ENCODE data around the gene CHERP.

The CHERP gene

DNA sequence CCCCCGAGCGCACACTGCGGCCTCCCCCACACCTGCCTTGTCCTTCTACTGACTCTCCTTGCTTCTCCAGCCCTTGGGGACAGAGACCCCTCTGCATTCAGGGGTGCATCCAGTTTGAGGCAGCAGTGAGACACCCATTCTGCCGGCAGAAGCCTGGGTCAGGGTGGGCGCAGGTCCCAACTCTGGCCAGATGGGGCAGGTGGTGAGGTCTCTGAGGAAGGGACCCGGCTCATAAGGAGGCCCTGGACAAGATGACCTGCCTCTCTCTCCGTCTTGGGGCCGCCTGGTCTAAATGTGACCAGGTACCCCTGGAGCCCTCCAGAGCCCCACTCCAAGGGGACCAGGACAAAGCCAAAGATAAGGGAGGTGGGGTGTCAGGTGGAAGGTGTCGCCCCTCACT lies 6.1 kb downstream of the CHERP start:
- H3K4me3 ChIP-seq (ENCODE audit: low read depth in 1 of 2, low read length in 2 of 2) = no peak overlapping the region
- peaks cover 20 to 72% of the 10 kb centered on the region in 2 donors for H3K36me3 ChIP-seq (ENCODE audit: control insufficient read depth in 1 of 2, insufficient read depth in 2 of 2, low read length in 2 of 2)
- H3K27ac ChIP-seq (ENCODE audit: low read length) = no peak overlapping the region
- peaks cover 4 to 31% of the 10 kb centered on the region in 2 donors for H3K4me1 ChIP-seq (ENCODE audit: control insufficient read depth in 1 of 2, insufficient read depth in 2 of 2, low read length in 2 of 2)
- H3K9me3 ChIP-seq (ENCODE audit: control insufficient read depth in 1 of 2, low read length in 2 of 2) = no peaks in the 10 kb centered on the region
- no peaks in the 10 kb centered on the region for H3K27me3 ChIP-seq (ENCODE audit: low read depth, low read length)

DNA sequence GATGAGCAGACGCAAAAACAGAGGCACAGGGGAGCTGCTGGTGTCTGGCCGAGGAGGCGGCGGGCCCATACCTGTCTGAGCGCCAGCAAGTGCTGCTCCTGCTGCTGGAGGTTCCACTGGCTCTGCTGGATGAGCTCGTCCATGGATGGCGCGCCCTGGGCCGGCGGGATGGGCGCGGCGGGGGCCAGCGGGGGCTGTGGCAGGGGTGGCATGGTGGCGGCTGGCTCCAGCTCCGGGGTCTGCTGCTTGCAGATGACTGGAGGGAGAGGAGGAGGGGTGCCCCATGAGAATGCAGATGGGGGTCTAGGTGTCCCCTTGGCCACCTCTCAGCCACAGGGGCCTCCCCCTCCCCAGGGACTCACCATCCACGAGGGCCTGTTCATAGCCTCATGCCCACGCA lies 6.9 kb downstream of the CHERP start:
- peaks cover 0 to 23% of the 10 kb centered on the region in 2 donors for H3K4me1 ChIP-seq (ENCODE audit: control insufficient read depth in 1 of 2, insufficient read depth in 2 of 2, low read length in 2 of 2)
- peaks cover 23 to 80% of the 10 kb centered on the region in 2 donors for H3K36me3 ChIP-seq (ENCODE audit: control insufficient read depth in 1 of 2, insufficient read depth in 2 of 2, low read length in 2 of 2)

DNA sequence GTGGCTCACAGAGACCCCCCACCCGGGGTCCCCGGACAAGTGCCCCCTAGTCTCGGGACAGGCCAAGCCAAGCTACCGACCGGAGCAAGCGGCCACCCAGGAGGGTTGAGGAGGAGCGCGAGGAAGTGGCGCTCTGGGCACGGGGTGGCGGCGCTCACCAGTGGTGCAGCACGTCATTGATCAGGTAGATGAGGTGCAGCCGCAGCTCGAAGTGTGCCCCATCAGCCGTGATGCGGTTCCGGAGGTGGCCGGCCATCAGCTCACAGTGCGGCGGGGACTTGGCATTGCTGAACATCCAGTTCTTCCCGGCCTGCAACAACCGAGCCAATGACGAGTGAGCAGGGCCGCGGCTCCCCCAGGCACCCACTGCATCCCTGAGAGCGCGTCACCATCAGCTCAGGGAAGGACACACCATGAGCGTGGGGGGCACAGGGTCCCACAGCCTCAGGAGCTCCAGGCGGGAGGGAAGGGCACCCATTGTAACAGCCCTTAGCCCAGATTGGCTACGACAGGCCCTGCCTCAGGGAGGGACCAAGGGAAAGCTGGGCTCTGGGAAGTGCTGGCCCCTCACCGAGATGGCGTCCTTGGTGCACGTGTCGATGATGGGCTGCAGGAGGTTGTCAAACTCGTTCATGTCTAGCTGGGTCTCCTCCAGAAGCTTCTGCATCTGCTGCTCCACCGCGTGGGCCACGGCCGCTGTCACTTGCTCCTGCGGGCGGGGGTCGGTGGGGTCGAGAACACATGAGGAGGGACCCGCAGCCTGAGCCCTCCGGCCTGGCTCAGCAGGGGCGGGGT lies 9.6 kb downstream of the CHERP start:
- peaks cover 39 to 95% of the 10 kb centered on the region in 2 donors for H3K36me3 ChIP-seq (ENCODE audit: control insufficient read depth in 1 of 2, insufficient read depth in 2 of 2, low read length in 2 of 2)
- no peaks in the 10 kb centered on the region for H3K9me3 ChIP-seq (ENCODE audit: control insufficient read depth in 1 of 2, low read length in 2 of 2)
- peaks cover 0 to 5% of the 10 kb centered on the region in 2 donors for H3K4me1 ChIP-seq (ENCODE audit: control insufficient read depth in 1 of 2, insufficient read depth in 2 of 2, low read length in 2 of 2)
- no peak overlapping the region for H3K27ac ChIP-seq (ENCODE audit: low read length)
- no peak overlapping the region for H3K4me3 ChIP-seq (ENCODE audit: low read depth in 1 of 2, low read length in 2 of 2)
- H3K27me3 ChIP-seq (ENCODE audit: low read depth, low read length) = no peaks in the 10 kb centered on the region

More for the DNA sequence above, 6.9 kb downstream of the CHERP start:
- H3K9me3 ChIP-seq (ENCODE audit: control insufficient read depth in 1 of 2, low read length in 2 of 2) = no peaks in the 10 kb centered on the region
- H3K27me3 ChIP-seq (ENCODE audit: low read depth, low read length) = no peaks in the 10 kb centered on the region
- no peak overlapping the region for H3K4me3 ChIP-seq (ENCODE audit: low read depth in 1 of 2, low read length in 2 of 2)
- no peak overlapping the region for H3K27ac ChIP-seq (ENCODE audit: low read length)

DNA sequence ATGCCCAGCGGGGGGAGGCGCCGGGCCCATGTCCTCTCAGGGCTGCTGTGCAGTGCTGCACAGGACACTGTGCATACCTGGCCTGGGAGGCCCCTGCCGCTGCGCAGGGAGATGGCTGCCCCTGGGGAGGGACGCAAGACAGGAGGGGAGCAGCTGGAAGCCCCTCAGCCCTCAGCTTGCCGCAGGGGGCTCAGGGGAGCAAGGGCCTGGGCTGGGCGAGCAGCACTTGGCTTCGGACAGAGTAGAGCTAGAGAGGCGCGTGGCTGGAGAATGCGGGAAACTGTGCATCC lies 10.9 kb downstream of the CHERP start:
- Histone ChIP-seq H3K27ac (ENCODE audit: low read length) (no peak overlapping the region), H3K4me3 (ENCODE audit: low read depth in 1 of 2, low read length in 2 of 2) (no peak overlapping the region), H3K9me3 (ENCODE audit: control insufficient read depth in 1 of 2, low read length in 2 of 2) (no peaks in the 10 kb centered on the region), H3K27me3 (ENCODE audit: low read depth, low read length) (no peaks in the 10 kb centered on the region), H3K36me3 (ENCODE audit: control insufficient read depth in 1 of 2, insufficient read depth in 2 of 2, low read length in 2 of 2) (peaks cover 41 to 97% of the 10 kb centered on the region in 2 donors), H3K4me1 (ENCODE audit: control insufficient read depth in 1 of 2, insufficient read depth in 2 of 2, low read length in 2 of 2) (no peaks in the 10 kb centered on the region)

DNA sequence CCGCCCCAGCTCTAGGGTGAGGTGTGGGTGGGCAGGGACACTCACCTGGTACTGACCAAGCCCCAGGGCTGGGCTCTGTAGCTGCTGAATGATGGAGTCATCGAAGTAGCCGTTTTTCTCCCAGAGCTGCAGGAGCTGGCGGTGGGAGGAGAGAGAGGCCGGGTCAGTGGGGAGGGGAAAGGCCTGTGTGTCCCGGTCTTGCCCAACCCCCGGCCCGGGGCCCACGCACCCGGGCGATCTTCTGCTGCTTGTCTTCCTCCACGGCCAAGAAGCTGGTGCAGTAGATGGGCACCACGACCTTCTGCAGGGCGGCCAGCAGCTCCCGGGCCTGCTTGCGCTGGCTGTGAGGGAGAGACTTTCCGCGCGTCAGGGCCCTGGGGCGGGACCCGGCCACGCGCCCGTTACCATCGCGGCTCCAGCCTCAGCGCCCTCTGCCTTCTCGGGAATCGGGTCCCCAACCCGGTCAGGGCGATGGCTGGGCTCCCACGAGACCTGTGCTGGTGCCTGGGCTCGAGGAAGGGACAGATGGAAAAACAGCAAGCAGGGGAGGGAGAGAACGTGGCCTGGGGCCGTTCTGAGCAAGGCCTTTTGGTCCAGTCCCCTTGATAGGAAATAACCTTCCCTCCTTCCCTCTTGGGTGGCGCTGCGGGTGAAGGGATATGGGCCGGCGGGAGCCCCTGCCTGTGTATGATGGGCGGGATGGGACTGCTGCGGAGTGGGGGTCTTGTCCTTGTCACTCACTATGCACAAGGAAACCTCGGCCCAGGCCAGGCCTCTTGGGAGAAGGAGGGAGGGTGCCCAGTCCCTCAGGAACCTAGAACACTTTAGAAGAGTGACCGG lies 11.5 kb downstream of the CHERP start:
- H3K4me3 ChIP-seq (ENCODE audit: low read depth in 1 of 2, low read length in 2 of 2) = no peak overlapping the region
- no peaks in the 10 kb centered on the region for H3K9me3 ChIP-seq (ENCODE audit: control insufficient read depth in 1 of 2, low read length in 2 of 2)
- no peaks in the 10 kb centered on the region for H3K4me1 ChIP-seq (ENCODE audit: control insufficient read depth in 1 of 2, insufficient read depth in 2 of 2, low read length in 2 of 2)
- H3K36me3 ChIP-seq (ENCODE audit: control insufficient read depth in 1 of 2, insufficient read depth in 2 of 2, low read length in 2 of 2) = peaks cover 44 to 98% of the 10 kb centered on the region in 2 donors
- no peak overlapping the region for H3K27ac ChIP-seq (ENCODE audit: low read length)
- H3K27me3 ChIP-seq (ENCODE audit: low read depth, low read length) = no peaks in the 10 kb centered on the region

DNA sequence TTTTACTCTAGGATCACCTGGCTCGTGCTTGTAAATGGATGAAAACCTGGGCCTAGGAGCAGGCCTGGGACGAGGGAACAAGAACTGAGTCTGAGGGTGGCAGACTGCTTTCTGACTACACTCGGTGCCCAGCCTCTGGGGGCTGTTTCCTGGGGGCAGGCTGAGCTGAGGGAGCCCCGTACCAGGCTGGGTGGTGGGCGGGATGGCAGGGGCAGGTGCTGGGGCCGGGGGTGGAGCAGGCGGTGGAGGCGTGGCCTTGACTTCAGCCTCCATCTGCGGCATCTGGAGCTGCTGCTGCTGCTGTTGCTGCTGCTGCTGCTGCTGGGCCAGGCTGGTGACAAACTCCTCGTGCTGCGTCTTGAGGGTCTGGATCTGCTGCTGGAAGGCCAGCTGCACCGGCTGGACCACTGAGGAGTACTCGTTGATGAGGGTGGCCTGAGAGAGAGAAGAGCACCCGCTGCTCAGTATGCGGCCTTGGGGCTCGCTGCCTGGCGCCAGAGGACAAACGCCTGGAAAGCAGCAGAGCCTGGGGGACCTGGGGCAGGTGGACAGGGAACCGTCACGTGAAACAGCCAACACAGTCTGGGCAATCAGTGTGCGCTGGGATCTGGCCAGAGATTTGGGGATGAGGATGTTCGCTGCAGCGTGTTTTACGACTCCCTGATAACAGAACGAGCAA lies 12.6 kb downstream of the CHERP start:
- Histone ChIP-seq H3K9me3 (ENCODE audit: control insufficient read depth in 1 of 2, low read length in 2 of 2) (no peaks in the 10 kb centered on the region), H3K4me1 (ENCODE audit: control insufficient read depth in 1 of 2, insufficient read depth in 2 of 2, low read length in 2 of 2) (no peaks in the 10 kb centered on the region), H3K36me3 (ENCODE audit: control insufficient read depth in 1 of 2, insufficient read depth in 2 of 2, low read length in 2 of 2) (peaks cover 44 to 98% of the 10 kb centered on the region in 2 donors), H3K27me3 (ENCODE audit: low read depth, low read length) (no peaks in the 10 kb centered on the region), H3K27ac (ENCODE audit: low read length) (no peak overlapping the region), H3K4me3 (ENCODE audit: low read depth in 1 of 2, low read length in 2 of 2) (no peak overlapping the region)

DNA sequence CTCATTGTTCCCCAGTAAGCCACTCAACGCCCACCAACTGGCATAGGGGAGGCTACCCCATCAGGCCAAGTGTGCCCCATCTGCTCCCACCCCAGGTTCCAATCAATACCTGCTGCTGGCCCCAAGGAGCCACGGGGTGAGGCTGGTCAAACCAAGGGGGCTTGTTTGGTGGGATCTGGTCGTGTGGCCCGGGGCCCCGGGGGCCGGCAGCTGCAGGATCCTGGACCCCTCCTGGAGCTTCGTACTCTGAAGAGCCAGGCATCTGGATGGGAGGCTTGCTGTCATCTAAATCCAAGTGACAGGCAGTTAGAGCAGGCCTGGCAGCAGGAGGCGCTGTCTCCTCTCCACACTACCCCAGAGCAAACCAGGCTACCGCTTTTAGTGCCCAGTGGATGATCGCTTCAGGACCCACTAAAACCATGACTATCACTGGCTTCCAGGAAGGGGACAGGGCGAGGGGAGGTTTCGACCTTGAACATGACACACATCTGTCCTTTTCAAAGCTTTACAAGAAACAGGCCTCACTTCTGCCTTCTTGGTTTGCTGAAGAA lies 14.2 kb downstream of the CHERP start:
- H3K36me3 ChIP-seq (ENCODE audit: control insufficient read depth in 1 of 2, insufficient read depth in 2 of 2, low read length in 2 of 2) = peaks cover 43 to 93% of the 10 kb centered on the region in 2 donors
- no peak overlapping the region for H3K27ac ChIP-seq (ENCODE audit: low read length)
- no peaks in the 10 kb centered on the region for H3K9me3 ChIP-seq (ENCODE audit: control insufficient read depth in 1 of 2, low read length in 2 of 2)
- H3K27me3 ChIP-seq (ENCODE audit: low read depth, low read length) = no peaks in the 10 kb centered on the region
- no peaks in the 10 kb centered on the region for H3K4me1 ChIP-seq (ENCODE audit: control insufficient read depth in 1 of 2, insufficient read depth in 2 of 2, low read length in 2 of 2)
- no peak overlapping the region for H3K4me3 ChIP-seq (ENCODE audit: low read depth in 1 of 2, low read length in 2 of 2)

DNA sequence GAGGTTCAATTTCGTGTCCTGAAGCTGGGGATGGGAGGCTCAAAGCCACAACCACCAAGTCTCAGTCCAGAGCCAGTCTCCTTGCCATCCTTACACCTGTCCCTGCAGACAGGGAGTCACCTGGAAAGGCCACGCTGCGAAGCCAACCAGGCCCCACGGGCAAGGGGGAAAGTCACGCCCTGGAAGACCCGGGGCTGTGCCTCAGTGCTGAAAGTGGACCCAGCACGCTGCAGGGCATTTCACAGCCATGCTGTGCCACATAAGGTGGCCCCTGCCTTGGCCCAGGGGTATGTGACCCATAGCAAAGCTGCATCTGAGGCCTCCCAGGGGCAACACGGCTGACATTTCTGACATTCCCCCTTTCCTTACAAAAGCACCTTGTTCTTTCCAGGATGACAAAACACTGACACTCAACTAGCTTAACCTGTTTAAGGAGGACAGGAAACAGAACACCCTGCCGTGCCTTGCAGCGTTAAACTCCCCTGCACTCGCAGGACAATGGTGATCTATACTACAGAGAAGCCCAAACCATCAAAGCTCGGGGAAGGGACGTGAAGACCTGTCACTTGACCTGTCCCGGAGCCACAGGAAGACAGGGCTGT lies 14.8 kb downstream of the CHERP start:
- Histone ChIP-seq H3K4me3 (ENCODE audit: low read depth in 1 of 2, low read length in 2 of 2) (no peak overlapping the region), H3K27me3 (ENCODE audit: low read depth, low read length) (no peaks in the 10 kb centered on the region), H3K4me1 (ENCODE audit: control insufficient read depth in 1 of 2, insufficient read depth in 2 of 2, low read length in 2 of 2) (no peaks in the 10 kb centered on the region), H3K36me3 (ENCODE audit: control insufficient read depth in 1 of 2, insufficient read depth in 2 of 2, low read length in 2 of 2) (peaks cover 49 to 93% of the 10 kb centered on the region in 2 donors), H3K27ac (ENCODE audit: low read length) (no peak overlapping the region), H3K9me3 (ENCODE audit: control insufficient read depth in 1 of 2, low read length in 2 of 2) (no peaks in the 10 kb centered on the region)

DNA sequence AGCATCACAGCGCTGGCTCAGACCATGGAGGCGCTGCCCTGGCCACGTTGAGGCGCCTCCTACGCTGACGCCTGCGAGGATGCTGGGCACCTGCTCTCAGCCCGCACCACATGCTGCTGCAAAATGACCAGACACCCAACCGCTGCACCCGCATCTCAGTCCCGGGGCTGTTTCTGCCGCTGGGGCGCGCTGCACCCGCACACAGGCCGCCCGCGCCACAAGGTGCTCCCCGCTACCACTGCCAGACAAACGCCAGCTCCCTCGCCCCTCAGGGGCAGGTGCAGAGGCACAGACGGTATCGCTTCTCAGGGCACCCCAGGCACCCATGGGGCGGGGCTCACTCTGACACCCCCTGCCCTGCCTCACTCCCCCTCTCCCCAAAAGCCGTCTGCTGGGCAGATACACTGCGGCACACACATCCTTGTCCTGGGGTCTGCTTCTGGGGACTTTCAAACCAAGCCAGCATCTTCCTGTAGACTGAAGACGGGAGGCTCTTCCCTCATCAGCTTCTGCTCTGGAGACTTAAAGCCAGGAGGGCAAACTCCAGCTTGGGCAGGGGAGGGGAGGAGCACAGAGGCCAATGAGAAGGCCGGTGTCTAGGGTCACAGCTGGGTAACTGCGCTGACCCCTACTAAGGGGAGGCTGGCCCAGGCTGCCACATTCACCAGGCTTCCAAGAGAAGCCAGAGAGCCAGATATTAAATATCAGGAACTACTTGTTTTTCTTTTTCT lies 16.3 kb downstream of the CHERP start:
- peaks cover 48 to 92% of the 10 kb centered on the region in 2 donors for H3K36me3 ChIP-seq (ENCODE audit: control insufficient read depth in 1 of 2, insufficient read depth in 2 of 2, low read length in 2 of 2)
- no peaks in the 10 kb centered on the region for H3K27me3 ChIP-seq (ENCODE audit: low read depth, low read length)
- no peak overlapping the region for H3K4me3 ChIP-seq (ENCODE audit: low read depth in 1 of 2, low read length in 2 of 2)
- H3K4me1 ChIP-seq (ENCODE audit: control insufficient read depth in 1 of 2, insufficient read depth in 2 of 2, low read length in 2 of 2) = no peaks in the 10 kb centered on the region
- no peak overlapping the region for H3K27ac ChIP-seq (ENCODE audit: low read length)
- H3K9me3 ChIP-seq (ENCODE audit: control insufficient read depth in 1 of 2, low read length in 2 of 2) = no peaks in the 10 kb centered on the region

DNA sequence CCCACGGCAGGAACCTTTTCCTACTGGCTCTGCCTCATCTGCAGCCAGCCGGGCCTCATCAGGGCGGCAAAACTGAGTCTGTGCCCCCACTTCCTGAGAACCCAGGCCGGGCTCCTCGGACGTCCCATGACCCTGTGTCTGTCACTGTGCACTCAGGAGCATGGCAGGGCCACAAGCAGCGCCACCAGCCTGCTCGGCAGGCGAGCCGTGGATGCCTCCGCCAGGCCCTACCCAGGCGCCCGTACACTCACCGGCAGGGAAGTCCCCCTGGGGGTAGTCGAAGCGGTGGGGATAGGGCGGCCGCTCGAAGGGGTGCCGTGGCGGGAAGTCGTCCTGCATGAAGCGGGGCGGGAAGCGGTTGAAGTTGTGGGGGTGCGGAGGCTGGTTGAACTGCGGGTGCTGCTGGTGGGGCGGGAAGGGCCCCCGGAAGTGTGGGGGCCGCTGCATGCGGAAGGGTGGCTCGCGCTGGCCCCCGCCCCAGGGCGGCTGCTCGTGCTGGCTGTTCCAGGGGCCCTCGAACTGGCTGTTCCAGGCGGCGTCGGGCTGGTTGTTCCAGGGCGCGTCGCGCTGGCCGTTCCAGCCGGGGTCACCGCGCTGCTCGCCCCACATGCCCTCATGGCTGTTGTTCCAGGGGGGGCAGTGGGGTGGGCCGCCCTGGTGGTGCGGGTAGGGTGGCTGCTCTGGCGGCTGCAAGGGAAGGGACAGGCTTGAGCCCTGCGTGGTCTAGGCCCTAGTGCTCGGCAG lies 17.1 kb downstream of the CHERP start:
- Histone ChIP-seq H3K4me1 (ENCODE audit: control insufficient read depth in 1 of 2, insufficient read depth in 2 of 2, low read length in 2 of 2) (no peaks in the 10 kb centered on the region), H3K9me3 (ENCODE audit: control insufficient read depth in 1 of 2, low read length in 2 of 2) (no peaks in the 10 kb centered on the region), H3K4me3 (ENCODE audit: low read depth in 1 of 2, low read length in 2 of 2) (no peak overlapping the region), H3K36me3 (ENCODE audit: control insufficient read depth in 1 of 2, insufficient read depth in 2 of 2, low read length in 2 of 2) (peaks cover 48 to 92% of the 10 kb centered on the region in 2 donors), H3K27me3 (ENCODE audit: low read depth, low read length) (no peaks in the 10 kb centered on the region), H3K27ac (ENCODE audit: low read length) (no peak overlapping the region)

All from muscle layer of duodenum (tissue), 2 donors.